Panc1 (cell line): Measurements from ENCODE around the gene METTL6.

Source experiments
- CTCF ChIP-seq: fragments of 450-650 bp; IDR thresholded peaks from 2 replicates; pipeline ENCODE4 v1.5.1; 2017; ENCODE audit warnings: mild to moderate bottlenecking
- POLR2AphosphoS5 ChIP-seq: IDR thresholded peaks from 2 replicates; pipeline ENCODE4 v1.6.1; 2012; ENCODE audit warnings: mild to moderate bottlenecking, low read depth, low read length, moderate library complexity
- REST ChIP-seq, 2 experiments: IDR thresholded peaks; 2 replicates each; pipeline ENCODE4 v1.6.1; 2011 to 2012; ENCODE audit warnings: low read depth in 2 of 2, control low read depth in 1 of 2, low read length in 1 of 2, mild to moderate bottlenecking in 1 of 2, moderate library complexity in 1 of 2; ENCODE audit not compliant: insufficient read depth in 1 of 2
- TCF7L2 ChIP-seq: IDR thresholded peaks from 2 replicates; pipeline ENCODE4 v1.6.1; 2011; ENCODE audit warnings: mild to moderate bottlenecking, low read depth, low read length, inconsistent platforms

GRCh38 chr3:15360788-15361493, 66.4 kb downstream of the METTL6 start:
- TF ChIP-seq CTCF (no peak), POLR2AphosphoS5 (no peak), REST (IDR thresholded peaks at IDR 0.05; ENCODE audit: insufficient read depth in 1 of 2, low read depth in 2 of 2, low read length in 1 of 2) (no peak), TCF7L2 (no peak)
